ENCODE results near the gene PPFIBP1.
A peak's percentile ranks its signal among the peaks of the same experiment; 100 is the strongest.
"Not testable (repeated sequence)": the region's sequence is repeated elsewhere in the genome, so short reads cannot be mapped to it uniquely, and the experiment has no call there.

Gene PPFIBP1

GRCh38 chr12:27544858-27545257, 20.9 kb downstream of the PPFIBP1 start:
- not testable (repeated sequence) for DNase-seq

- no peak for DNase-seq
These were observed 21.7 kb downstream of the PPFIBP1 start for GRCh38 chr12:27545665-27546064.

- no peak for DNase-seq
These were observed 23.6 kb downstream of the PPFIBP1 start for GRCh38 chr12:27547592-27547991.

- DNase-seq, result no peak
These were observed 24.5 kb downstream of the PPFIBP1 start for GRCh38 chr12:27548301-27549199.

- no peak for DNase-seq
These were observed 25.3 kb downstream of the PPFIBP1 start for GRCh38 chr12:27549236-27549800.

- DNase-seq, result peak; percentile 82
These were observed 26.0 kb downstream of the PPFIBP1 start for GRCh38 chr12:27549801-27550652.

- DNase-seq, result no peak
These were observed 26.6 kb downstream of the PPFIBP1 start for GRCh38 chr12:27550653-27550975.

GRCh38 chr12:27551172-27551840, 27.3 kb downstream of the PPFIBP1 start:
- no peak for DNase-seq

- no peak for DNase-seq
These were observed 28.2 kb downstream of the PPFIBP1 start for GRCh38 chr12:27552235-27552634.

GRCh38 chr12:27552886-27553560, 29.0 kb downstream of the PPFIBP1 start:
- DNase-seq, result no peak

- no peak for DNase-seq
These were observed 29.9 kb downstream of the PPFIBP1 start for GRCh38 chr12:27553941-27554340.

GRCh38 chr12:27554421-27555186, 30.6 kb downstream of the PPFIBP1 start:
- no peak for DNase-seq

- no peak for DNase-seq
These were observed 31.4 kb downstream of the PPFIBP1 start for GRCh38 chr12:27555361-27555760.

- DNase-seq, result peak; percentile 13
These were observed 32.1 kb downstream of the PPFIBP1 start for GRCh38 chr12:27555925-27556778.

- DNase-seq, result no peak
These were observed 36.1 kb downstream of the PPFIBP1 start for GRCh38 chr12:27560126-27560525.

GRCh38 chr12:27561535-27562350, 37.7 kb downstream of the PPFIBP1 start:
- DNase-seq, result no peak

GRCh38 chr12:27564612-27565213, 40.7 kb downstream of the PPFIBP1 start:
- no peak for DNase-seq

GRCh38 chr12:27566159-27566558, 42.2 kb downstream of the PPFIBP1 start:
- DNase-seq, result no peak

GRCh38 chr12:27566626-27567025, 42.6 kb downstream of the PPFIBP1 start:
- DNase-seq, result no peak
